ENCODE measurements around the gene INPP5D.

DNA sequence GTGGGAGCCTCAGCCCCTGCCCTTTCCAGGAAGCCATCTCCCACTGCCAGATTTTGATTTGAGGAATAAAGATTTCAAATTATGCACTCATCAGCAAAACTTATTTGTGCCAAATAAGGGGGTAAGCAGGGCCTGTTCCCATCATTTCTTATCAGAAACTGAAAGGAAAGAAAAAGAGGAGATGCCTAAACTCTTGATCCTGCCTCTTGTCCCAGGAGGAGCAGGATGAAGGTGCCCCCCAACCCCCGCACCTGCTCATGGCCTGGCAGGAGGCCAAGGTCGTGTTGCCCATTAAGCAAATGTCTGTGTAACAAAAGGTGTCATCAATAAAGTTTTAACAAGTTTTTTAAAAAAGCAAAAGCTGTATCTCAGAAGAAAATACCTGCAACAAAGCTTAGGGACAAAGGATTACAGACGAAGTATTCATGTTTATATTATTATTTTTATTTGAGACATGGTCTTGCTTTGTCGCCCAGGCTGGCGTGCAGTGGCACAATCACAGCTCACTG is 80.0 kb downstream of the INPP5D start:
- TF ChIP-seq RARB (CRISPR knock-in tag; IDR thresholded peaks at IDR 0.05) (no peak), ZFP30 (CRISPR knock-in tag; IDR thresholded peaks at IDR 0.05) (no peak), GLIS3 (CRISPR knock-in tag; IDR thresholded peaks at IDR 0.05) (no peak)

Measured in SK-N-SH treated with all-trans-retinoic acid at 6 μM for 48 hours (cell line).